GM08714 (cell line): ENCODE data around the gene GRIK4.

Experiments
- H3K4me3 ChIP-seq: fragments of 200-500 bp; sonication (Bioruptor generic); 2 replicates; pipeline ENCODE4 v1.5.1; 2014; ENCODE audit warnings: mild to moderate bottlenecking, low read length, inconsistent platforms
- ZNF274 ChIP-seq: IDR thresholded peaks from 2 replicates; pipeline ENCODE4 v1.6.1; 2012; ENCODE audit warnings: mild to moderate bottlenecking, low read depth, low read length

The GRIK4 gene

GRCh38 chr11:120830085-120830620 is 318.6 kb downstream of the GRIK4 start:
- no peak for TF ChIP-seq ZNF274
- H3K4me3 ChIP-seq, result no peak overlapping the region

DNA sequence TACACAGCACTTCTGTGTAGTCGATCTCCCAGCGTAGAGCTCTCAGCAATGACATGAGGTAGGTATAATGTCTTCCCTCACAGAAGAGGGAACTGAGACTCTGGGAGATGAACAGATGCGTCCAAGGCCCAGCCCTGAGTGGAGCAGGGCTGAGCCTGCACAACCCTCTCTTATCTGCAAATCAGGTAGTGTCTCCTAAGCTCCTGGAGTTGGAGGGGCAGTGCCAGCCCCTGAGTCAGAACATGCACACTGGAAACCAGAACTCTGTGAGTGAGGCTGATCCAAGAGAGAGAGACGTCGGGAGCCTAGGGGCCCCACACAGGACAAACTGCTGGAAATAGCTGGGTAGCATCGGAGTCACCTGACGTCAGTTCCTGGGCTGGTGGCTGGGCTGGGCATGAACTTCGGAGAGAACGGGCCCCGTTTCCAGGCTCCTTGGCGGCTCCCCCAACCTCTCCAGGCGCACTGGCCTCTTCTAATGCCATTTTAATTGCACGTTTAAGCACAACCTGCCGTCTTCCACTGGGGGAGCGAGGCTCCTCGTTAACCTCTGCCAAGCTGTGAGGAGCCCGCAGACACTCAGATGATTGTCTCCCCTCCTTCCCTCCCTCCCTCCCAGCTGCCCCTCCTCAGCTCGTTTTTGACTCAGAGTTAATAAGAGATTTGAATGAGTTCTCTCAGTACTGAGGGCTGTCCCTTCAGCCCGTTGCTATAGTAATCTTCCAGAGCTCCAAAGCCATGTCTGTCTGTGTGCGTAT is 321.1 kb downstream of the GRIK4 start:
- no peak overlapping the region for H3K4me3 ChIP-seq
- TF ChIP-seq ZNF274, result no peak

- no peak for TF ChIP-seq ZNF274
Measured at GRCh38 chr11:120834686-120835210, 323.2 kb downstream of the GRIK4 start.

GRCh38 chr11:120835601-120836228 is 324.2 kb downstream of the GRIK4 start:
- H3K4me3 ChIP-seq, result no peak overlapping the region
- no peak for TF ChIP-seq ZNF274

More at GRCh38 chr11:120834686-120835210, 323.2 kb downstream of the GRIK4 start:
- no peak overlapping the region for H3K4me3 ChIP-seq

DNA sequence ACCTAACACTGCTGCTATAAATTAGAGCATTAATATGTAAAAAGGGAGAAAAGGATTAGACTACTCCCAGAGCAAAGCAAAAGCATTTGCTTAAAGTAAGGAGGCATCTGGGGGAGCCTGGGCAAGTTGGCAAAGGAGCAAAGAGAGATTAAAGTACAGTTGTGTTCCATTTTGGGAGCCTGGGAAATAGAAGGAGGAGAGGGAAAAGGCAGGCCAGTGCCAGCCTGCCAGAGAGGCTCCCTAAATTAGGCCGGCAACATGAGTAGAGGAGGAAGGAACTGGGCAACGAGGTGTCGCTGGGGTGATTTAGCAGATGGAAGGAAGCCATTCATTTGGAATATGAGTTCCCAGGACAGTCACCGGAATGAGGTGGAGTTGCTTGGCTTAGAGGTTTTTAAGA is 326.1 kb downstream of the GRIK4 start:
- no peak overlapping the region for H3K4me3 ChIP-seq
- TF ChIP-seq ZNF274, result no peak

- no peak overlapping the region for H3K4me3 ChIP-seq
- TF ChIP-seq ZNF274, result no peak
Measured at GRCh38 chr11:120839201-120839600, 327.7 kb downstream of the GRIK4 start.

- TF ChIP-seq ZNF274, result no peak
- no peak overlapping the region for H3K4me3 ChIP-seq
Measured at GRCh38 chr11:120839846-120840402, 328.4 kb downstream of the GRIK4 start.

- H3K4me3 ChIP-seq, result no peak overlapping the region
- TF ChIP-seq ZNF274, result no peak
Measured at GRCh38 chr11:120840661-120841060, 329.1 kb downstream of the GRIK4 start.

GRCh38 chr11:120841074-120841473 is 329.5 kb downstream of the GRIK4 start:
- H3K4me3 ChIP-seq, result no peak overlapping the region
- no peak for TF ChIP-seq ZNF274

- TF ChIP-seq ZNF274, result no peak
- H3K4me3 ChIP-seq, result no peak overlapping the region
Measured at GRCh38 chr11:120842195-120842594, 330.6 kb downstream of the GRIK4 start.

GRCh38 chr11:120853435-120853834 is 341.9 kb downstream of the GRIK4 start:
- H3K4me3 ChIP-seq, result no peak overlapping the region
- TF ChIP-seq ZNF274, result no peak

DNA sequence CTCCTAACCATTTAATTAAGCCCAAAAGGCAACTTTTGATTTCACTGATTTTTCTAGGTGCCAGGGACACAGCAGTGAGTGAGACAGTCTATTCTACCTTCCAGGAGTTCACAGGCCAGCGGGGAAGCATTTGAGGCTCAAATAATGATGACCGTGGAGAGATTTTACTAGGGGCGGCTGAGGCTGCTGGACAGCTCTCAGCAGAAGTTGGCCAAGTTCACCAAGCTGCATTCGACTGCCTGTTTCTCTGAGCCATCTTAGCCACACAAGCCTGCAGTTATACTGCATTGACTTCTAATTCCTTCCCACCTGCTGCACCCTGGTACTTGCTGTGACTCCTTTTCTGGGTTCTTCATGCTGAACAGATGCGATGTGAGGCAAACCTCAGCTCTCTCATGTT is 343.4 kb downstream of the GRIK4 start:
- no peak for TF ChIP-seq ZNF274

DNA sequence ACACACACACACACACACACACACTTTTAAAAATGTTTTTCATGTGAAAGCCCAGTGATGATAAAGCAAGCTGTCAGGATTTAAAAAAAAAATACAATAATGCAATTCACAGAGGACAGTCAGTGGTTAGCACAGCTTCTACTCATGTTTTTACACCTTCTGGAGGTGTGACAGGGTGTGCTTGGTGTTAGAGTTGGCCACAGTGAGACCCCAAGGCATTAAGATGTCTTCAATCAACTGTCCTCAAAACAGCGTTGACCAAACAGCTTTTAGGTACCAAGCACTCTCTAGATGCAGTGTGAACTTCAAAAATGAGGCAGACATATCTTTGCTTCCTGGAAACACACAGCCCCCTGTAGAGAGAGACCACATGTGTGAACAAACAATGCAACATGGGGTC is 346.0 kb downstream of the GRIK4 start:
- no peak for TF ChIP-seq ZNF274
- no peak overlapping the region for H3K4me3 ChIP-seq

More for the DNA sequence above, 343.4 kb downstream of the GRIK4 start:
- no peak overlapping the region for H3K4me3 ChIP-seq

GRCh38 chr11:120858740-120859139 is 347.2 kb downstream of the GRIK4 start:
- no peak overlapping the region for H3K4me3 ChIP-seq
- TF ChIP-seq ZNF274, result no peak

GRCh38 chr11:120859552-120860295 is 348.2 kb downstream of the GRIK4 start:
- TF ChIP-seq ZNF274, result no peak
- no peak overlapping the region for H3K4me3 ChIP-seq
